Medulla oblongata (tissue), 1 donor: Measurements from ENCODE around the gene DYRK1A.

Experiments
- DNase-seq: peaks from one replicate; pipeline ENCODE4 v3.0.0-alpha.2; 2015; ENCODE audit errors: extremely low spot score

DYRK1A gene

DNA sequence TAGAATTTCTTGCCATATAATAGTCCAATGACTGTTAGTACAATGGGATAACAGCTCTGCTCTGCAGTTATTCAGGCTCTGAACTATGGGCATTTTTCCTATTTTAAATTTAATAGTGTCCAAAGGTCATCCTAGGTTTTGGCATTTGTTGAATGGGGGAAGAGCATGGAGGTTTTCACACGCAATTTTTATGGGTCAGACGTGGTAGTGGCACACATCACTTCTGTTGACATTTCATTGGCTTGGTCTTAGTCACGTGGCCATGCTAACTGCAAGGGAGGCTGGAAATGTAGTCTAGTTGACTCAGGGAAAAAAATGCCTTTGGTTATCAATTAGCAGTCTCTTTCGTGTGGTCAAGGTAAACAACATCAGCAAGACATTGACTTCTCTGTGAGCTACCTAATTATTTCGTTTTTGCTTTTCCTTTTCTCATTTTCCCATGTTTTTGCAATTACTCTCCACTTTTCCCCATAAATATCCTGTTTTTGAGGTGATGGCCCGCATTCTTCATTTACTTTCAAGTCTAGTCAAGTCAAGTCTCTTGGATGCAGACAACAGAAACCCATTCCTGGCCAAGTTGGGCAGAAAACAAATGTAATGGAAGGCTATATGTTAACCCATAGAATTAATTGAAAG is 82.8 kb downstream of the DYRK1A start:
- DNase-seq = no peak

DNA sequence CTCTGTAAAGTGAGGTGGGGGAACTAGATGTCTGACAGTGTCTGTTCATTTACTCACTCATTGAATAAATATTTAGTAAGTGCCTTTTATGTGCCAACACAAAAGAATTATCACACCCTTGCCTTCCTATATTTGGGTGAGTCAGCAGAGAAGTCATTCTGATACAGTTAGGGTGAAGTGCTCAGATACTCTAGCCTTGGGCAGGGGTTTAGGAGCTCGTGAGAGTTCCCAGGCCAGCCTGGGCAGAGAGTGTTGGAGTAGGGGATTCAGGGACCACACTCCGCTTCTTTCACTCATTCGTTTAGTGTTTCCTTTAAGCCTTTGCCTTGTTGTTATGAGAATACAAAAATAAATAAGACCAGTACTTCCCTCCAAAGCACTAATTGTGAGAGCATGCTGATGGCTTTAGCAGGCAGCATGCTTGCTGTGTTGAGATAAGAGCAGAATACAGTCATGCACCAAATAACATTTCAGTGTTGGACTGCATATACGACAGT is 83.9 kb downstream of the DYRK1A start:
- no peak for DNase-seq

DNA sequence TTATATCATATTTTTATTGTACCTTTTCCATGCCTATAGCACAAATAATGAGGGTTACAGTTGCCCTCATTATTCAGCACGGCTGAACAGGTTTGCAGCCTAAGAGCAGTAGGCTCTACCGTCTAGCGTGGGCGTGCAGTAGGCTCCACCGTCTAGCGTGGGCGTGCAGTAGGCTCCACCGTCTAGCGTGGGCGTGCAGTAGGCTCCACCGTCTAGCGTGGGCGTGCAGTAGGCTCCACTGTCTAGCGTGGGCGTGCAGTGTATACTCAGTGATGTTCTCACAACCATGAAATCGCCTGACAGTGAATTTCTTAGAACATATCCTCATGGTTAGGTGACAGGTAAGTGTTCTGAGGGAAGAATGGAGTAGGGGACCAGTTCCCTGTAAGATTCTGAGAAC is 84.9 kb downstream of the DYRK1A start:
- DNase-seq = no peak

DNA sequence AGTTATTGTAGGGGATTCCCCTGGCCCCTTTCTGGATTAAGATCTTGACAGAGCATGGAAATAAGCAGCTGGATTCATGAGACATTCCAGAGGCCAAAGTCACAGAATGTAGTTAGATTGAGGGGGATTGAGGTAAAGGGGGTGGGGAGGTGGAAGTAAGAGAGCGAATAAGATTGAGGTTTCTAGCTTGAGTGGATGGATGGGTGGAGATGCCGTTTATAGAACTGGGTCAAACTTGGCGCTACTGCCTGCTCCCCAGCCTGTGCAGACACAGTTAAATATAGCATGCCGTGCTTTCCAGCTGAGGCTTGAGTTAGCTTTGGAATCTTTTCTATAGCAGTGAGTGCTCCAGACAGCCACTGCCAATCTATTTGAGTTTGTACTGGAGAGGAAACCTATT is 85.7 kb downstream of the DYRK1A start:
- DNase-seq = no peak

DNA sequence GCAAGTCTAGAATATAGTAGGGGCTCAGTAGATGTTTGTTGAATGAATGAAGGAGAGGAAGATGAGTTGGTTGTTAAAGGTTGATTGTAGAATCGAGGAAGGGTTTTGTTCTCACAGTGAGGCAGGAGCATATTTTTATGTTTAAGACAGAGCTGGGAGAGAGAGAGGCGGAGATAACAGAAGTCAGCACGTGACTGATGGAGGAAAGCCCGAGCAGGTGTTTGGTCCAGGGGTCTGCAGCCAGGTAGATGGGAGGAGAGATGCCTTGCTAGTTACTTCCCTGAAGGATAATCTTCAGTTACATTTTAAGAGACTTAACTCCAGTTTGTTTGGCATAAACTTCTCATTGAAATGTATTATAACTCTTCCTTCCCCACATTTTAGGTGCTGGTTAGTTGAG is 86.8 kb downstream of the DYRK1A start:
- no peak for DNase-seq

DNA sequence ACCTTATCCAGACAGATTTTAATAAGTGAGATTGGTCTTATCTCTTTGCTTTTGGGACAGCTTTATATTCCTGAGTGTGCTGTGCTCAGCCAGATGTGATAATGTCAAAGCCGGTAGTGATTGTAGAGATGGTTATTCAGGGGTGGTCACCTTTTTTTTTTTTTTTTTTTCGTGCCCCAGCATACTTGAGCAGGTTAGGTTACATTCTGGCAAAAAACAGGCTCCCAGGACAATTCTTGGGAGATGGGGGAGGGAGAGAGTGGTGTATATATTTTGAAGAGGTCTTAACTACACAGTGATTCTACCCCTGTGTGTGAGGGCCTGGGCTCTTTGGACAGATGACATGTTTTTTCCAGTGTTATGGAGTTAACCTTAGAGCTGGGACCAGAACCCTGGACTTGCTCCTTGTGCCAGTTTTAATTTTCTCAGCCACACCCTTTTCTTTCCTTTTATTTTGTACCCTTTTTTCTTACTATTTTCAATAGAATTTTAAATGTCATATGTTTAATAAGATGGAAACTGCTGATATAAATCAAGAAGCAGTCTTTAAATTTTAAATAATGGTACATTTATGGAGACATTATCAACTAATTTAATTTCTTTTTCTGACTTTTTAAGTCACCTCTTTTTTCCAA is 88.4 kb downstream of the DYRK1A start:
- no peak for DNase-seq

DNA sequence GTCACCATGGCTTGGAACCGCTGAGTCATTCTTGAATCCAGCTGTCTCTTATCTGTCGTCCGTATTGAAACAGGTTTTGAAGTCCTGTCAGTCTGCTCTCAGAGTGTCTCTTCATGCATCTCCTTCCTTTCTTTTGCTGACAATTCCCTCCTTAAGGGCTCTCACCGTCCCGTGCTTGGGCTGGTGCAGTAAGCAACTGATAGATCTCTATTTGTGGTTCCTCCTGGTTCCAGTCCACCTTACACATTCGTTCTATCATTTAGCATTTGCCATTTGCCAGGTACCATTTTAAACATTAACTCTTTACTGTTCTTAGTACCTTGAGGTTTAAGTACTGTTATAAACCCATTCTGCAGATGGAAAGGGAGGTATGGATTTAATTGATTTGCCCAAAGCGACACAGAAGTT is 88.9 kb downstream of the DYRK1A start:
- DNase-seq = no peak

DNA sequence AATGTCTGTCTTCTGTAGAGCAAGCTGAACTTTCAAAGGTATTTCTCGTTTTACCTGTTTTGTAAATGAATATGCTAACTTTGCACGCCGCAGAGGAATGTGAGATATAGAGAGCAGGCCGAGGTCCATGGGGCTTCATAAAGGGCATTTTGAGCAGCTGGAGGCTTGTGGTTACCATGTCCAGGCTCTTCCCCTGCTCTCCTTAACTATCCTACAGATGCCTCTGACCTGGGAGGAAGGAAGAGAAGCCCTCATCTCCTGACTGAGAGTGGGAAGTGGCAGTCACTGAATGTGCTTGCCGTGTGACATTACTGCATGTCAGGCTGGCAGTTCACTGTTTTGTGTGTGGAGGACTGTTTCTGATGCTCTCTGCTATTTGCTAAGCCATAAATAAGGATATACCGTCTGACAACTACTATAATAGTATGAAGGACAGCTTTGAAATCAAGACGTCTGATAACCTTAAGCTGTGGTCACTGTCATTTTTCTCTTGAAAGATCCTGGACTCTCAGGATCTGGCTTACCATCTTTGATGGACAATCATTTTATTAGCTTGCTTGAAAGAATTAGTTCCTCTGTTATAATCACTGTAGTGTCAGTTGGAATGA is 92.2 kb downstream of the DYRK1A start:
- no peak for DNase-seq

DNA sequence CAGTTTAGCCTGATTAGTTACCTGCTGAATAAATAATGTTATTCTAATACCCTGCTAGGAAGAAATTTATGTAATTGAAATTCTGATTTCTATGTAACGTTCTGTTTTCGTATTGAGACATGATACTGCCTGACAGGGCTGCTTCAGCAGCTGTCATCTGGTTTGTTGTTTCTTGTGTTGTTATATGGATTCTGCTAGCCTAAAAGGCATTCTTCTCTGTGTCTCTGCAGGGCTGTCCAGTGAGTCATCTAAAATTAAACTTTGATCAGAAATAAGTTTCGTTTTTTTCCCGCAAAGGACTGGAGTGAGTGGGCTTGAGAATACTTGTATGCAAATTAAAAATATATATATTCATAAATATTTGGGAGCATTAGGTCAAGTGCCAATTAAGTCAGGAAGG is 93.0 kb downstream of the DYRK1A start:
- no peak for DNase-seq

DNA sequence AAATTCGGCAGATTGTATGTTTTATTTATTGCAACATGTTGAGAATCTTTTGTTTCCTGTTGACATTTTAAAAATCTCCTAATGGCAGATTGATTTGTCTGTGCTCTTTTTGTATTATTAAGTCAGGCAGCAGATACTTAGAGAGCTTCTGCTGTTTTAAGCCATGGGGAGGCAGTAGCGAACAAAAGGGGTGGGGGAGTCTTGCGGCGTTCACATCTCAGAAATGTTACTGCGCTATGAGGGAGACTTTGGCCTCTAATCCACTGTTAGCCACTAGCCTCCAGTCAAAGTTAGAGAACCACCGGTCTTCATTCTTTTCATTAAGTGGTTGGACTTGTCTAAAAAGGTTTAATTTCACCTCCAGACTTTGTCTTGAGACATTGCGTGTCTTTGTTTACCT is 93.6 kb downstream of the DYRK1A start:
- no peak for DNase-seq

DNA sequence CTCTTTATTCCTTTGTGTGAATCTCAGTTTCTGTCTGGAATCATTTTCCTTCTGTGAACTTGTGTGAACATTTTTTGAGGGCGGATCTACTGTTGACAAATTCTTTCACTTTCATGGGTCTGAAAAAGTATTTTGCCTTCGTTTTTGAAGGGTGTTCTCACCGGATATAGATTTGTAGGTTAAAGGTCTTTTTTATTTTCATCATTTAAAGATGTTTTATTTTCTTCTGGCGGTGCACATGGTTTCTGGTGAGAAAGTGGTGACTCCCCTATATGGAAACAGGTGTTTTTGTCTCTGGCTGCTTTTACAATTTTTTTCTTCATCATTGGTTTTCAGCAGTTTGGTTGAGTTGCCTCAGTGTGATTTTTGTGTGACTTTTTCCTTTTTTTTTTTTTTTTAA is 94.9 kb downstream of the DYRK1A start:
- DNase-seq = no peak

DNA sequence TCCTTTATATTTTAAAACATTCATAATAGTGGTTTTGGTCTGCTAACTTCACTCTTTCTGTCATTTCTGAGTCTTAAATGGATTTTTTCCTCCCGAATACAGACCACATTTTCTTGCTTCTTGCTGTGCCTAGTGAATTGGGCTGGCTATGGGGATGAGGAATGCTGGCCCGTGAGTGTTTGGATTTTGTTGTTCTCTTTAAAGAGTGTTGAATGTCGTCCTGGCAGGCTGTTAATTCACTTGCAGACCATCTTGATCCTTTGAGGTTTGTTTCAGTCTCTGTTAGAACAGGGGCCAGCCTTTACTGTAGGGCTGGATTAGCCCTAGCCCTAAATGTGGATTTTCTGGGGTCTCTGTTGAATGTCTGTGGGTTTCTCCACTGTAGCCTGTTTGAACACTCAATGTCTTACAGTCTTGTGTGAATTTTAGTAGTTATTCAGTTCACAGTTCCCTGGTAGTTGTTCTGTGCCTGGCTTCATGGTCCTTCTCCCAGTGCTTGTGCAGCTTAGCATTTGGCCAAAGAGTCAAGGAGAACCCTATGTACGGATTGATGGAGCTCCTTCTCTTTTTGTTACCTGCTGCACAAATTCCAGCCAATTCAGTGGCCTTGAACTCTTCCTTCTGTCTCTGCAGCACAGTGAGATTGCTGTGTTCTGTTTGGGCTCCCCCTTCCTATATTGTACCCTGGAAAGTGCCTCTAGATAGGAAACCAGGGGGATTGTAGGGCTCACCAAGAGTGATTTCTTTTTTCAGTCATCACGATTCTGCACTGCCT is 95.7 kb downstream of the DYRK1A start:
- DNase-seq = no peak

DNA sequence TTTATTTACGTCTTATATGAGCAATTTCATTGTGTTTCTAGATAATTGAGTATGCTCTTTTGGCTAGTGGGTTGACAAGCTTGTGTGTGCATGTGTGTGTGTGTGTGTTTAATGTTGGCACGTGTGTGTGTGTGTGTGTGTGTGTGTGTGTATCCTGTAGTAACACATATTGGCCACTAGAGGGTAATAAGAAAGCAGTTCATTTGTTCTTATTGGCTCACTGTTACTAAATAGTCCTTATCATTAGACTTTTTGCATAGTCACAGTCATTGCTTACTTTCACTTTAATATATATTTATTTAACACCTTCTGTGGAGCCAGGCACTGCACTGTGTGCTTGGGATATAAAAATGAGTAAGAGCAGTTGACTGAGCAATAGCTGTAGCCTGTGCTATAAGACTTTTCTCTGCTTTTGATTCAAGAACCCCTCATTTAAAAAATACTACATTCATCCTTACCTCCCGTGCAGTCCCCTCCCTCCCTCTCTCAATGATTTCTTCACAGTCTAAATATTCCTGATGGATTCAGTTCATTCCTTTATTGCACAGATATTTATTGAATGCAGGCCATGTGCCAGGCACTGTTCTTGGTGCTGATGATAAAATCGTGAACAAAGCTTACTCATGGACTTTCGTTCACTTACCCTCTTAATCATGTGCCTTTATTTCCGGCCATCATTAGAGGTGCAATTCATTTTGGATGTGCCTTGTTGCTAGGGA is 96.7 kb downstream of the DYRK1A start:
- DNase-seq = no peak

DNA sequence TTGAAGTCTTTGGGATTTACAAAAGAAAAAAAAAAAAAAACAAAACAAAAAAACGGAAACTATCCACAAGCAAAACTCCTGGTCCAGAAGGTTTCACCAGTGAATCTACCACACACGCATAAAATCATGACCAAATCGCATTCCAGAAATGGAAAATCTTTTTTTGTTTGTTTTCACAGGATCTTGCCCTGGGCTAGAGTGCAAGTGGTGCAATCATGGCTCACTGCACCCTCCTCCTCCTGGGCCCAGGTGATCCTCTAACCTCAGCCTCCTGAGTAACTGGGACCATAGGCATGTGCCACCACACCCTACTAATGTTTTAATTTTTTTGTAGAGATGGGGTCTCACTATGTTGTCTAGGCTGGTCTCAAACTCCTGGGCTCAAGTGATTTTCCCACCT is 100.5 kb downstream of the DYRK1A start:
- DNase-seq = no peak

DNA sequence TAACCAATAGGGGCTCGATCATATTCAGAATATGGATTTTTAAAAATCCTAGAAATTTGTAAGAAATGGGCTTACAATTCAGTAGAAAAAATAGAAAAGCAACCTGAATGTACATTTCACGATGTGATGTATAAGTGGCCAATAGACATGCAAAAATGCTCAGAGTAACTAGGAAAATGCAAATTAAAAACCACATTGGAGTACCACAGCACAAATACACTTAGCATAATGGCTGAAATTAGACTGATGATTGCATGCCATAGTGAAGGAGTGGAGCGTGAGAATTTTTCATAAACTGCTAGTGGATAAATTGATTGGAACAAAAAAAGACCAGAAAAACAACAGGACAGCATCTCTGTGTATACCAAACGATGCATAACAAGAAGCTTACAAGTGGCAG is 102.3 kb downstream of the DYRK1A start:
- DNase-seq = no peak

DNA sequence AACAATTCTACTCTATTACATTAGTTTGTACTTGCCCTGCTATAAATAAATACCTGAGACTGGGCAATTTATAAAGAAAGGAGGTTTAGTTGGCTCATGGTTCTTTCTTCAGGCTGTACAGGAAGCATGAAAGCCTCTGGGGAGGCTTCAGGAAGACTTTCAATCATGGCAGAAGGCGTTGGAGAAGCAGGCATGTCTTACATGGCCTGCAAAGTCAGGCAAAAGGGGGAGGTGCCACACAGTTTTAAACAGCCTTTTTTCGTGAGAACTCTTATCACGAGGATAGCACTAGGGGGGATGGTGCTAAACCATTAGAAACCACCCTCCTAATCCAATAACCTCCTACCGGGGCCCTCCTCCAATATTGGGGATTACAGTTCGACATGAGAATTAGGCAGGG is 102.9 kb downstream of the DYRK1A start:
- DNase-seq = no peak

DNA sequence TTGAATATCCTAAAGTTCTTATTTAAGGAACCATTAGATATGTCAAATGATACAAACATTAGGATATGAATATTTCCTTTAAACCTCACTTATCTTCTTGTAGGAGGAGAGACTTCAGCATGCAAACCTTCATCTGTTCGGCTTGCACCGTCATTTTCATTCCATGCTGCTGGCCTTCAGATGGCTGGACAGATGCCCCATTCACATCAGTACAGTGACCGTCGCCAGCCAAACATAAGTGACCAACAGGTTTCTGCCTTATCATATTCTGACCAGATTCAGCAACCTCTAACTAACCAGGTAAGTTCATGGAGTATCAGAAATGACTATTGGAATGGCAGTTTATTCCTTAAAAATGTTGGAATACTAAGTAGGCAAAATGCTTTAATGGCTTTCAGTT is 106.0 kb downstream of the DYRK1A start:
- DNase-seq = no peak

DNA sequence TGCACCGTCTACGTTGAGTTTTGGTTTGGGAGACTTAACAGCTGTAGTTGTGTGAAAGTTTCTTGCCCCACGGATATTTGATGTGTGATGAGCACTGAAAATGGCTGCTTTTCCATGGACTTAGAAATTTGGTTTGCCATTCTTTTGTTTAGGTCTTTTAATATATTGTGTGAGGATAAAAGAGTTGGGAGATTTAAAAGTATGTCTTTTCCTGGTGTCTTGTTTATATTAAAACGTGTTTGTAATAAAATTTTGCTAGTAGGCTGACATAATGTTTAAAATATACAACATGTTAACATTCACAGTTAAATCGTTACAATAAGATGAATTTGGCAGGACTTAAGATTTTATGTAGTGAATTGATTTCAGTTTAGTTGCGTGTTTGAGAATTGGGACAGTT is 106.9 kb downstream of the DYRK1A start:
- DNase-seq = no peak

DNA sequence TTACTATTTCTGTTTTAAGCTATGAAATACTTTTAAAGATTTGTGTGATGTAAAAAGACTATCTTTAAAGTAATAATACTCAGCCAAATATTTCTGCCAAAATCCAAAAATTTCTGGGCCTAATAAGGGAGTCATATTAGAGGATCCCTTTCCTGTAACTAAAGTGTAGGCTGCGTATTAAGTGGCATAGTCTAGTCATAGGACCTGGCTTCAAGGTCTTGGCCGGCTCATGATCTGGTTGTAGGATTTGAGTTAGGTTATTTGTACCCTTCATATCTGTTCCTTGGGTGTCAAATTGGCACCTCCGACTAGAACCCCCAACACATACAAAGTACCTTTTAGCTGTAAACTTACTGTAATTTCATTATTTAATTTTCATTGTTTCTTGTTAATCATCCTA is 107.8 kb downstream of the DYRK1A start:
- DNase-seq = no peak

DNA sequence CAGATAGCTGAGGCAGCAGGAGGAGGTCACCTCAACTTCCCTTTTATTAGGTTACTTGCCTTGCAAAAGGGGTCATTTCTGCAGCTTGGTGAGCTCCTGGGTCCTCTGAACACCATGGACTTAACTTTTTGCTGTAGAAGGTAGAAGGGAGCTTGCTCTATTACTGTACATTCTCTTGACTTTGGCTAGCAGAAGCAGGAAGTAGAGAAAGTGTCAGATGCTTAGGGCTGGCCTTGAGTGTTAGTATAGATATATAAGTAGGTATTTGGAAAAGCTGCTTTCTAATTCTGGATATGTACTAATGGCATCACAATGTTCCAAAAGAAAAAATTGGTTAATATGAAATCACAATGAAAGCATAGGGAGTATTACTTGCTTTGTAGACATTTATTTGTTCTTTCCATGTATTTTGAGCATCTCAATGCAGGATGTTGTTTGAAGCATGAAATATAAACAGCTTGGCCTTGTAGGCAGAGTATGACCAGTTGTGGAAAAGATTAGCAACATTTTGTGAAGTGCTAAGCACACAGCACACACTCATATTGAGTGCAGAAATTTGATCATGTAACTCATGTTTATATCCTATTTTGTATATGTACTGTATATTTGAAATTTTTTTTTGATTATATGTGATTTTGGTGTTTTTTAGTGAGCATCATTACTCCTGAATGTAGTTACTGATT is 108.8 kb downstream of the DYRK1A start:
- DNase-seq = no peak

DNA sequence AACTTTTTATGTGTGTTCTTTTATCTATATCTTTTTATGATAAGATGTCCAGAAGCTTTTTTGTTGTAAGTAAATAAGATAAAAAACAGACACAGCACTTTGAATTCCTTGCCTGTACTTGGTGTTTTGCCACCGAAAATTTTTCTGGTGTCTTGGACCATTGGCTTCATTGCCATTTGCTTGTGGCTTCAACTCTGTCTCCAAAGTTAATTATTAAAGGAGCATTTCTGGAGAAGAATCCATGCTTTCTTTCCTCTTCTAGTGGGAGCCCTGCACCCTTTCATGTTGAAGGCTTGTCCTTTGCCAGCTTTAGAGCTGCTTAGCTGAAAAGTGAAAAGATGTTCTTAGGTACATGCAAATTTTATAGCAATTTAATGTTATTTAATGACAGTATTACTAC is 112.2 kb downstream of the DYRK1A start:
- DNase-seq = no peak
